HFFc6 (cell line): ENCODE results near the gene KDM2B. TPM values are rescaled to one million over a fixed set of nuclear protein-coding genes. Genes with fewer than 3 reads are reported as not detected.

Experiments
- DNase-seq: peaks from one replicate; pipeline ENCODE4 v3.0.0-alpha.2; 2018
- H3K27ac Mint-ChIP-seq: 2 replicates; pipeline ENCODE4 v1.8.0; 2020; ENCODE audit warnings: mild to moderate bottlenecking, mixed read lengths
- H3K27me3 Mint-ChIP-seq: 2 replicates; pipeline ENCODE4 v1.8.0; 2021; ENCODE audit warnings: mild to moderate bottlenecking, moderate library complexity, mixed read lengths; ENCODE audit not compliant: insufficient read depth
- H3K36me3 Mint-ChIP-seq: 2 replicates; pipeline ENCODE4 v1.8.0; 2021; ENCODE audit warnings: low read depth, mixed read lengths
- H3K4me1 Mint-ChIP-seq: 2 replicates; pipeline ENCODE4 v1.8.0; 2020; ENCODE audit warnings: low read depth, mixed read lengths
- H3K4me3 Mint-ChIP-seq: 2 replicates; pipeline ENCODE4 v1.8.0; 2020; ENCODE audit warnings: mild to moderate bottlenecking, moderate library complexity, mixed read lengths
- H3K9me3 Mint-ChIP-seq: 2 replicates; pipeline ENCODE4 v1.8.0; 2020; ENCODE audit warnings: mild to moderate bottlenecking, mixed read lengths
- CTCF ChIP-seq: fragments of 200-600 bp; sonication (generic); IDR thresholded peaks from 2 replicates; pipeline ENCODE4 v1.5.0; 2021; ENCODE audit warnings: antibody characterized with exemption, mild to moderate bottlenecking
- total RNA-seq, 6 experiments: library from RNA; stranded (reverse); fragmentation: NEBNext Ultra II Directional; extraction: Animal tissue kit (Norgen Biotek cat#: 25700); gene quantifications; 2 replicates in 1 of 6; 3 replicates in 5 of 6; pipeline ENCODE4 v1.2.3, GENCODE V29; 2021

KDM2B gene
- total RNA-seq, 6 experiments from 2014 or later: 15.4 to 24.0 (median 21.5) TPM

DNA sequence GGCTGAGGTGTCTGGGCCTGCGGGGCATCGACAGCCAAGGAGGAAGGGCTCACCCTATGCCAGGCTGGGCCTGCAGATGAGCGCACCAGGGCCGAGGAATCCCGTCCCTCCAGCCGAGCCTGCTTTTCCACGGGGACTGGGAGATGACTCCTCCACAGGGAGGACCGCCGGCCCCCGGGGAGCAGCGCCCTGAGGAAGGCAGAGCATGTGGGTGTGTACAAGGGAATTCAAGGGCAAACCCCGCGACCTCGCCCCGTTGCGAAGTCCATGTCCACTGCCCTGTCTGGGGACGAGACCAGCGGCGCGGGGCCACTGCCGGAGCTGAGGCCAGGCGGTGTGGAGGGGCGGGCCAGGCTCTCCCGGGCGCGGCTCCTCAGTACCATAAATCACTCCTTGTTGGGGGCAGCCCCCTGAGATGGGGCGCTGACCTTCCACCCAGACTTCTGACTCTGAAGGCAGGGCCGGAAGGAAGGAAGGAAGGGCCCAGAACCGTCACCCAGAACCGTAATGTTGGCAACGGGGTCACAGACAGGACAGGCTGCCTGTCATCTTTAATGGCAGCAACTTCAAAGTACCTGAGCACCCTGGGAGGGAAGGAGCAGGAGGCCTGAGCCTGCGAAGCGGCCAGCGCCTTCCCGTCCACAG, 128.4 kb downstream of the KDM2B start:
- no peak for TF ChIP-seq CTCF
- Mint-ChIP-seq H3K4me1 (peaks cover 4% of the 10 kb centered on the region), H3K36me3 (peaks cover 4% of the 10 kb centered on the region; the same call in 1 of the 2 replicates), H3K9me3 (no peaks in the 10 kb centered on the region), H3K27ac (no peak overlapping the region), H3K27me3 (peaks cover 1% of the 10 kb centered on the region), H3K4me3 (no peak overlapping the region)
- no peak for DNase-seq

GRCh38 chr12:121451961-121452339, 128.9 kb downstream of the KDM2B start:
- no peak overlapping the region for H3K4me3 Mint-ChIP-seq
- peaks cover 2% of the 10 kb centered on the region for H3K4me1 Mint-ChIP-seq
- no peak for DNase-seq
- peaks cover 4% of the 10 kb centered on the region; the same call in 1 of the 2 replicates for H3K36me3 Mint-ChIP-seq
- TF ChIP-seq CTCF: no peak
- no peaks in the 10 kb centered on the region for H3K9me3 Mint-ChIP-seq
- peaks cover 1% of the 10 kb centered on the region; the same call in 1 of the 2 replicates for H3K27me3 Mint-ChIP-seq
- no peak overlapping the region for H3K27ac Mint-ChIP-seq

GRCh38 chr12:121448771-121449315, 132.0 kb downstream of the KDM2B start:
- no peaks in the 10 kb centered on the region for H3K9me3 Mint-ChIP-seq
- H3K36me3 Mint-ChIP-seq: peaks cover 4% of the 10 kb centered on the region; the same call in 1 of the 2 replicates

DNA sequence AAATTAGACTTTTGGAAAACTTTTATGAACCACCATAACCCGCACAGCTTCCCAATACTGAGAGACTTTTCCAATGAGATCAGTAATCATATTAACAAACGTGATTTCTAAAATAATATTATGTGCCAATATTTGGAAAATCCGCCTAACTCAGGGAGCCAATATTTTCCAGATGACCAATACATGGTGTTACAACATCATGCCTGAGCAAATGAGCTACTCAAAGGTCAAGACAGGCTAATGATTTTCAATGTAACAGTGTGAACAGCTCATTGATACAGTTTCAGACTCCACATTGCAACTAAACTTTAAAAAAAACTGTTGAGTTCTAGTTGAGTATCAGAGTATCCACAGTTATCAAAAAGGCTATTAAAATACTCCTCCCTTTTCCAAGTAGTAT, 134.1 kb downstream of the KDM2B start:
- no peak for TF ChIP-seq CTCF
- Mint-ChIP-seq H3K36me3 (peaks cover 4% of the 10 kb centered on the region; the same call in 1 of the 2 replicates), H3K4me3 (no peak overlapping the region), H3K4me1 (peaks cover 8% of the 10 kb centered on the region; the same call in 1 of the 2 replicates), H3K27ac (no peak overlapping the region), H3K27me3 (peaks cover 1% of the 10 kb centered on the region; the same call in 1 of the 2 replicates), H3K9me3 (no peaks in the 10 kb centered on the region)
- DNase-seq: no peak

More at GRCh38 chr12:121448771-121449315, 132.0 kb downstream of the KDM2B start:
- DNase-seq: no peak
- no peak for TF ChIP-seq CTCF
- H3K27ac Mint-ChIP-seq: no peak overlapping the region
- H3K4me3 Mint-ChIP-seq: no peak overlapping the region
- peaks cover 1% of the 10 kb centered on the region; the same call in 1 of the 2 replicates for H3K27me3 Mint-ChIP-seq
- H3K4me1 Mint-ChIP-seq: peaks cover 8% of the 10 kb centered on the region; the same call in 1 of the 2 replicates

- H3K27me3 Mint-ChIP-seq: no peaks in the 10 kb centered on the region; the same call in 1 of the 2 replicates
- H3K27ac Mint-ChIP-seq: no peak overlapping the region
- H3K4me1 Mint-ChIP-seq: peaks cover 8% of the 10 kb centered on the region; the same call in 1 of the 2 replicates
- H3K9me3 Mint-ChIP-seq: no peaks in the 10 kb centered on the region
- H3K4me3 Mint-ChIP-seq: no peak overlapping the region
- H3K36me3 Mint-ChIP-seq: peaks cover 9% of the 10 kb centered on the region; the same call in 1 of the 2 replicates
- no peak for DNase-seq
- TF ChIP-seq CTCF: no peak
Observed at GRCh38 chr12:121444842-121445202, 136.0 kb downstream of the KDM2B start.
